HG03025 (cell line): ENCODE measurements around the gene HMG20B.
"Not testable (repeated sequence)": the region's sequence is repeated elsewhere in the genome, so short reads cannot be mapped to it uniquely, and the experiment has no call there.

Source experiments
- ATAC-seq: cut with Tn5 transposase; IDR thresholded peaks from one replicate; pipeline ENCODE4 v1.9.1; 2021; ENCODE audit warnings: mild to moderate bottlenecking, moderate library complexity; ENCODE audit not compliant: unreplicated experiment, low FRiP score

HMG20B gene

DNA sequence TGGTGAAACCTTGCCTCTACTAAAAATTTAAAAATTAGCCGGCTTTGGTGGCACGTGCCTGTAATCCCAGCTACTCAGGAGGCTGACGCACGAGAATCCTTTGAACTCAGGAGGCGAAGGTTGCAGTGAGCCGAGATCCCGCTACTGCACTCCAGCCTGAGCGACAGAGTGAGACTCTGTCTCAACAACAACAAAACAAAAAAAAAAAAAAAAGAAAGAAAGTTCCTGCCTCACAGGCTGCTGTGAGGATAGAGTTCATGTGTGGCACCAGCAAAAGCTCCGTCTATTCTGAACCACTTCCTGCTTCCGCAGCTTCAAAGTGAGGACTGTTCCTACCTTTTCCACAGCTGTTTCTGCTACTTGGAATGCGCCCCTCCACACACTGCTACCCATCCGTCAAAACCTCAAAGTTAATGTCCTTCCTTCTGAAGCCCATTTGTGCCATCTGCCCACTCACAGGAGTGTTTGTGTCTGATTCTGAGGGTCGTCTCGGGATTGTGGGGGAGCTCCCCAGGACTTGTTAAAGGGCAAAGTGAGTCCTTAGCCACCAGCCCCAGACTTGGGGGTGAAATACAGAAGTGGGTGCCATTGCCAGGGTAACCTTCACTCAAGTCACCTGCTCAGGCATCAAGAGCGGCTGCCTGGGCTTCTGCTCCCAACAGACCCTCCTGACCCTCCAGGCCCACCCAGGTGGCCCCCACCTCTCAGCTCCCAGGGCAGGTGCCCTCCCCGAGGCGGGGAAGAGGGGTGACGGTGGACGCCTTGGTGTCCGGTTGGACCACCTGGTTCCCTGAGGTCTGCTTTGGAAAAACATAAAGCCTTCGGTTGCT lies 18.3 kb upstream of the HMG20B start:
- no peak for ATAC-seq

DNA sequence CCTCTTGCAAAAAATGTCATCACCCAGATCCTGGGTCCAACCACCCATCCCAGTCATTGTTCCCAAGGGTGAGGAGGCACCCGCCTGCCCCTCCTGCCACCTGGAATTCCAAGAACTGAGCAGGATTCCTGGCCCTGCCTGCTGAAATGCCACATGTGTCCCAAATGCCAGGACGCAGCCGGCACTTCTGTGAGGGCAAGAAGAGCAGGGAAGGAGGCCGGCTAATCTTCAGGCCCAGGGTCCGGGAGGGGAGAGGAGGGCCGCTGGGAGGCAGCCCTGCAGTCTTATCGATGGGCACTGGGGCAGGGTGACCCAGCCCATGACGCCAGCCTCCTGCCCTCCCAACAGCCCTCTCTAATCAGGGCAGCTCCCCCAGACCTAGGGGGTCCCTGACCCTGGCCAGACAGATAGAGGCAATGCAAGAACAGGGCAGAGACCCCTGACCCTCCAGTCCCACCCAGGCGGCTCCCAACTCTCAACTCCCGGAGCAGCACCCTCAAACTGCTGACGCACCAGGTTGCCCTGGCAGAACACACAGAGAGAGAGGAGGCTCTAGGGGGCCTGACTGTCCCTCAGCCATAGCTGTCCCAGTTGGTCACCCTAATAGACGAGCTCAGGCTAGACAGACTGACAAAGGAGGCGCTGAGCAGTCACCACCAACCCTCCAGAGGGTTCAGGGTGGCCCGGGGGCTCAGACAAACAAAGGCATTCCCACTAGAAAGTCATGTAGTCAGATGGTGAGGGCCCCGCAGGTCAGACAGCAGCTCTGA lies 16.9 kb upstream of the HMG20B start:
- no peak for ATAC-seq

DNA sequence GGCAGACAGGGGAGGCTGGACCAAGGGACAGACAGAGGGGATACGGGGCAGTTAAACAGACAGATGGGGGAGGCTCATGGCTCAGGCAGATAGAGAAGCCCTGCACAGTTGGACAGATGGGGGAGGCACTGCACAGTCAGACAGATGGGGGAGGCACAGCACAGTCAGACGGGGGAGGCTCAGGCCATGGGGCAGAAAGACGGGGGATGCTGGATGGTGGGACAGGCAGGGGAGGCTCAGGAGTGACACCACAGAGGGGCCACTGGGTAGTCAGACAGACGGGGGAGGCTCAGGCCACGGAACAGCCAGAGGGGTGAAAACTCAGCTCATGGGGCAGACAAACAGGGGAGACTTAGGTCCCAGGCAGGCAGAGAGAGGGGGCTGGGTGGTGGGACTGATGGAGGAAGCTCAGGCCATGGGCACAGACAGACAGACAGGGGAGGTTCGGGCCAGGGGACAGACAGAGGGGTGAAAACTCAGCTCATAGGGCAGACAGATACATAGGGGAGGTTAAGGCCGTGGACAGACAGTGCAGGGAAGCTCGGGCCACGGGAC lies 16.2 kb upstream of the HMG20B start:
- no peak for ATAC-seq

DNA sequence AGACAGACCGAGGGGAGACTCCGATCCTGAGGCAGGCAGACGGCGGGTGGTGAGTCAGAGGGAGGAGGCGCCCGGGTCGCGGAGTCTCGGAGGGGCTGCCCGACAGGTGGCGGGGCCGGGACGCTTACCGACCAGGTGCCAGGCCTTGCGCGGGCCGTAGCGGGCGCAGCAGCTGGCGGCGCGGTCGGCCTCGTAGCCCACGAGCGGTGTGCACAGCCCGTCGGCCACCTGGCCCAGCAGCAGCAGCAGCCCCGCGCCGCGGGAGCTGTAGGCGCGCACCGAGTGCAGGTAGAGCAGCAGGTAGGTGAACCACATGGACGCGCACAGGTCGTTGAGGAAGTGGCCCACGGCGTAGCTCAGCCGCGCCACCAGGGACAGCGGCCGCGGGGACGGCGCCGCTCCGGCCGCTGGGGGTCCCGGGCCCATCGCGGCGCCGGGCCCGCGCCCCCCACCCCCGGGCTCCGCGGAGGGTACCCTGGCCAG lies 15.7 kb upstream of the HMG20B start:
- ATAC-seq = no peak

DNA sequence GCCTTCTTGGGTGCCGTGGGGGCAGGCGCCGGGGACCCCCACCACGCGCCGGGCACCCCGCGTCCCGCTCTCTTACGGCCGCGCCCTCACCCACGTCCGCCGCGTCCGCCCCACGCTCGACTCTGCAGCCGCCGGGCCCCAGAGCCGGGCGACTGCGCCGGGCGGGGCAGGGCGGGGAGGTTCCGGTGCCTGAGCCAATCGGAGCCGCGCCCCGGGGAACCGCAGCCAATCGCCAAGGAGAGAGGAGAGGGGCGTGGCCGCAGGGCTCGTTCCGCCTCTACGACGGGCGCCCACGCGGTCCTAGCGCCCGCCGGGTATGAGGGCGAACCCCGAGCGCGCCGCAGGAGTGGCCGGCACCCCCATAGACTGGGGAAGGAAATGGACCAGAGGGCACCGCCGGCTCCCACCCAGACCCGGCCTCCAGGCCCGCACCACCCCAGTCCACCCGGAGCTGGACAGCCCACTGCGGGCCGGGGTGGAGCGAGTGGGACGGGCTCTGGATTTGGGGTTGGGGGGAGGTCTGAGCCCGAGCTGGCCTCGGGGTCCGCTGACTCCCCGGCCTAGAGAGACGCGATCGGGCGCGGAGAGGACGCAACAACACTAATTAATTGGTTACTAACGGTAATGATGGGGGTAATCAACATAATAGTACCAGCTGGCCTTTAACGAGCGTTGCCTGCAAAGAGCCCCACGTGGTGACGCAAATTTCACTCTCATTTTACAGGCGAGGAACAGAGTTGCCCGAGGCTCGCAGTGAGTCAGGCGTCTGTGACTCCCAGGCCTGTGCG lies 15.1 kb upstream of the HMG20B start, which contains the start of gene MFSD12:
Gene MFSD12, minus strand, starts transcription at position 126 of the 788 bp plus-strand sequence. CDS start 183 bp downstream, outside the sequence.
- ATAC-seq = peak; percentile 86

DNA sequence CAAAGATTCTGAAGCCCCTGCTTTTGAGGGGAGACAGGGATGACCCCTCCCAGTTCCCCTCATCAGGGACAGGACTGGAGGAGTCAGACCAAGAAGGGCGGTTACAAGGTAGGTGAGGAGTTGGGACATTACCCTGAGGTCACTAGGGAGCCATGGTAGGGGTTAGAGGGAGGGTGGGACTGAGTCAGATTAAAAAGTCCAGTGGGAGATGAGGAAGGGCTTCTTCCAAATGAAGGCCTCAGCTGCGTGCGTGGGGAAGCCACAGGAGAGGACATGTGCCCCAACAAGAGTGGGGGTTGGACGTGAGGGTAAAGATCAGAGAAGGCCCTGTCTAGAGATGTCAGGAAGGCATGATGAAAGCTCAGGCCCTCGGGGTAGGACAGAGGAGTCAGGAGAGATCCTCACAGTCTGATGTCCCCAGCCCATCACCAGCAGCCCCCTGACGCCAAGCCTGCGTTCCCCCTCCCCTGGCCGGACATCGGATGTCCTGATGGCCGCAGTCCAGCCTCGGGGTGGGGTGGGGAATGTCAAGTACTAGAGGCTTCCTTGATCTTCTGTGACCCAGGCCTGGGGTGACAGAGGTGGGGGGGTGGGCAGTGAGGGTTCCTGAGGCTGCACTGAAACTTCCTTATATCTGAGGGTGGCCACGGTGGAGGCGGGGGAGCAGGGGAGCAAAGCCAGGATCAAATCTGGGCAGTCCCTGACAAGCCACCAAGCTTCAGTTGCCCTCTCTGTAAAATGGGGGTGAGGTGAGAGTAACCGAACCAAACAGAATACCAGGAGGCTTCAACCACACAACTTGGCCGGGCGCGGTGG lies 8.8 kb upstream of the HMG20B start:
- no peak for ATAC-seq

DNA sequence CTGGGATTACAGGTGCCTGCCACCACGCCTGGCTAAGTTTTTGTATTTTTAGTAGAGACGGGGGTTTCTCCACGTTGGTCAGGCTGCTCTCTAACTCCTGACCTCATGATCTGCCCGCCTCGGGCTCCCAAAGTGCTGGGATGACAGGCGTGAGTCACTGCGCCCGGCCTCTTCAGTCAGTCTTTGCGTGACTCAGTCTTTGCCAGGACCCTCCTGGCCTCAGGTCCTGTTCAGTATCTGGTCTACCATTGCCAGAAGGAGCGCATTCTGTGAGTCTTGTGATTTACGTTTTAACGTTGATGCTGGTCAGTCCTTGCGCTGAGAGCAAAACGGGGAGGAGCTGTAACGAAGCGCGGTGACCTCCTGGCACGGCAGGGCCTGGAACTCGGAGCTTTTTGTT lies 7.6 kb upstream of the HMG20B start:
- no peak for ATAC-seq

DNA sequence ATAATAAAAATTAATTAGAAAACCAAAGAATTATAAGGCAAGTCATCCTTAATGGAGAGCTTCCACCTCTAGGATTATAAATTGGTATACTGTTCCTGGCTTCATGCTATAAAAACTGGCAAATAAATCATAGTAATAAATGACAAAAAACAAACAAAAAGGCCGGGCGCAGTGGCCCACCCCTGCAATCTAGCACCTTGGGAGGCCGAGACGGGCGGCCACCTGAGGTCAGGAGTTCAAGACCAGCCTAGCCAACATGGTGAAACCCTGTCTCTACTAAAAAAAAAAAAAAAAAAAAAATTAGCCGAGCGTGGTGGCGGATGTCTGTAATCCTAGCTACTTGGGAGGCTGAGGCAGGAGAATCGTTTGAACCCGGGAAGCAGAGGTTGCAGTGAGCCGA lies 2.7 kb upstream of the HMG20B start:
- not testable (repeated sequence) for ATAC-seq

DNA sequence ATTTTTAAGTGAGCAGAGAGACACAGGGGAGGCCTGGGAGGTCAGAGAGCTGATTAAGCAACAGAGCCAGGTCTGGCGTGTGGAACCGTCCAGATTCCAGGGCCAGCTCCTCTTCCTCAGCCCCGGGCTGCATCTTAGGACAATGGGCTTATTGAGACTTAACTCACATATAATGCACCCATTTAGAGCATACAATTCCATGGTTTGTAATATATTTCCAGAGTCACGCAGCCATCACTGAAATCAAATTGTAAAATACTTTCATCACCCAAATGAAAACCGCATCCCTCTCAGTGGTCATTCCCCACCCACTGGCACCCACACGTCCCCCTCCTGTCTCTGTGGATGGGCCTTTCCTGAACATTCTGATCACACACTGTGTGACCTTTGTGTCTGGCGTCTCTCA lies 2.1 kb upstream of the HMG20B start:
- ATAC-seq = no peak

DNA sequence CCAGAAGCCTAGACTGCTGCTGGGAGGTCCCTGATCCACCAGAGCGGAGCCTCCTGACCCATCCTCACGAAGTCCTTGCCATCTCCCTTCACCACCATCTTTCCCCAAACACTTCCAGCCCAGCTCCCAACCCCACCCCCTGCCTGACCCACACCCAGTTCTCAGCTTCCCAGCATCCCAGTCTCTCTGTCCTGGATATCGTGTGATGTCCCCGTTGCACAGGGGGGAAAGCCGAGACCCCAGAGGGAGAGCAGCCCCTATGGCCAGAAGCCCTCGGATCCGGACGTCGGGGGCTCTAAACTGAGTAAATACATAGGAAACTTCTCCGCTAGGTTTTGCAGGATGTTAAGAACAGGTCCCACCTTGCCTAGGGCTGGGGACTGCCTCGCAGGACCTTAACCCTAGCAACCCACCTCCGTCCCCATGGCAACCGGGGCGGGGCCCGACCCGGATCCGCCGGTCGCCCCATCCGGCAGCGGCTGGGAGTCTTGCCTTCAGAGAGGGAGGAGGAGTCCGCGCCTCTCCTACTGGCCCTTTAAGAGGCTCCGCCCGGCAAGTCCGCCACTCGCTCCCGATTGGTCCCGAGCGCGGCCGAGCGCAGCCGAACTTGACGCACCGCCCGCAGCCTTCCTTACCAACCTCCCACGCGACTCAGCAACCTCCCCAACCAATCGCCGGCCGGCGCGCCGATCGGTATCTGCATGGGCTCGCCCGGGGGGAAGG lies 451 bp upstream of the HMG20B start:
- peak; percentile 77 for ATAC-seq

DNA sequence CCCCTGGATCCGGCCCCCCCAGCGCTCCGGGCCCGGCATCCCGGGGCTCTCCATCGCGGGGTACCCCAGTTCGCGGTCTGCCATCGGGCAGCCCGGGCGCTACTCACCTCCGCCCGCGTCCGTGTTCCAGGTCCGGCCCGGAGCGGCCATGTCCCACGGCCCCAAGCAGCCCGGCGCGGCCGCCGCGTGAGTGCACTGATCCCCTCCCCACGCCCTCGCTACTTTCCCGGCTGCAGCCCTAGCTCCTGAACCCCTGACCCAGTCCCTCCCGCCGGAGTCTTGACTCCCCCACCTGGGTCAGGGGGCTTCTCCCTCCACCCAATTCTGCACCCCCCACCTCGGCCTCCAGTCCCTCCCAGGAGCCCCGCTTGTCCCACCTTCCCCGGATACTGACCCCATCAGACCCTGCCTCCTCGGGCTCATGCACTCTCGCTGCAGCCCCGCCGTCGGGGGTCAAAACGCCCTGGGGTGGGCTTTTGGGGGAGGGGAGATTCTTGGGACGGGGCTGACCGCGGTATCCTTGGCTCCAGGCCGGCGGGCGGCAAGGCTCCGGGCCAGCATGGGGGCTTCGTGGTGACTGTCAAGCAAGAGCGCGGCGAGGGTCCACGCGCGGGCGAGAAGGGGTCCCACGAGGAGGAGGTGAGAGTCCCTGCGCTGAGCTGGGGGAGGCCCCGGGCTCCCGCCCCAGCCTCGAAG lies 566 bp downstream of the HMG20B start:
- peak; percentile 7 for ATAC-seq

DNA sequence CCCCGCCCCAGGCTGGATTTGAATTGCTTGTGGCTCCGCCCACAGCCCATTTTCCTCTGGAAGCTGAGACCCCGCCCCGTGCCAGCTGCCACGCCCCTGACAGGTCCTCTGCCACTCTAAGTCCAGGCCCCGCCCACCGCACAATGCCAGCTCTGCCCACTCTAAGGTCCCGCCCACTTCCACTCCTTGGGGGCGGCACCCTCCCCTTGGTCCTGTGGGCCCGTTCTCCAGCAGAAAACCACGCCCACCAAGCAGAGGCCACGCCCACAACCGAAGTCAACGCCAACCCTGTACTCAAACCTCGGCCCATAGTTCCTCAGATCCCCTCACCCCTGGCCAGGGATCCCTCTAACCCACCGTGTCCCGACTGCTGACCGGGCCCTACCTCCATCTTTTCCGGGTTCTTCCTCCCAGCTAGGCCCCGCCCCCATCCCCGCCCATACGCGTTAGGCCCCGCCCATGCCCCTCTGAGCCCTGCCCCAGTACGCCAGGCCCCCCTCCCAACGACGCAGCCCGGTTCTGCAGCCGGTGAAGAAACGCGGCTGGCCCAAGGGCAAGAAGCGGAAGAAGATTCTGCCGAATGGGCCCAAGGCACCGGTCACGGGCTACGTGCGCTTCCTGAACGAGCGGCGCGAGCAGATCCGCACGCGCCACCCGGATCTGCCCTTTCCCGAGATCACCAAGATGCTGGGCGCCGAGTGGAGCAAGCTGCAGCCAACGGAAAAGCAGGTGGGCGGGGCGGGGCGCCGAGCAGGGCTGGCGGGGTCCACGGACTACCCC lies 1.3 kb downstream of the HMG20B start:
- no peak for ATAC-seq

DNA sequence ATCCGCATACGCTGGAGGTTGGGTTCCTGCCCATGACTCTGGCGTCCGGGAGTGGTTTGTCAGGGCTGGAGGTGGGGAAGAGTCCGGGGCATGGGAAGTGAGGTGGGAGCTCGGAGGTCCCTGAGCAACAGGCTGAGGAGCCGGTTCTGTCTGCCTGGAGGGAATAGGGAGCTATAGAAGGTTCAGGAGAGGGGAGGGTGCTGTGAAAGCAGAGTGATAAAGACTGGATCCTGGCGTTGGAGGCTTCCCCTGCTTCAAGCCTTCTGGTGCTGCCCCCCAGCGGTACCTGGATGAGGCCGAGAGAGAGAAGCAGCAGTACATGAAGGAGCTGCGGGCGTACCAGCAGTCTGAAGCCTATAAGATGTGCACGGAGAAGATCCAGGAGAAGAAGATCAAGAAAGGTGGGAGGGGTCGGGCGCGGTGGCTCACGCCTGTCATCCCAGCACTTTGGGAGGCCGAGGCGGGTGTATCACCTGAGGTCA lies 2.6 kb downstream of the HMG20B start:
- ATAC-seq = no peak

DNA sequence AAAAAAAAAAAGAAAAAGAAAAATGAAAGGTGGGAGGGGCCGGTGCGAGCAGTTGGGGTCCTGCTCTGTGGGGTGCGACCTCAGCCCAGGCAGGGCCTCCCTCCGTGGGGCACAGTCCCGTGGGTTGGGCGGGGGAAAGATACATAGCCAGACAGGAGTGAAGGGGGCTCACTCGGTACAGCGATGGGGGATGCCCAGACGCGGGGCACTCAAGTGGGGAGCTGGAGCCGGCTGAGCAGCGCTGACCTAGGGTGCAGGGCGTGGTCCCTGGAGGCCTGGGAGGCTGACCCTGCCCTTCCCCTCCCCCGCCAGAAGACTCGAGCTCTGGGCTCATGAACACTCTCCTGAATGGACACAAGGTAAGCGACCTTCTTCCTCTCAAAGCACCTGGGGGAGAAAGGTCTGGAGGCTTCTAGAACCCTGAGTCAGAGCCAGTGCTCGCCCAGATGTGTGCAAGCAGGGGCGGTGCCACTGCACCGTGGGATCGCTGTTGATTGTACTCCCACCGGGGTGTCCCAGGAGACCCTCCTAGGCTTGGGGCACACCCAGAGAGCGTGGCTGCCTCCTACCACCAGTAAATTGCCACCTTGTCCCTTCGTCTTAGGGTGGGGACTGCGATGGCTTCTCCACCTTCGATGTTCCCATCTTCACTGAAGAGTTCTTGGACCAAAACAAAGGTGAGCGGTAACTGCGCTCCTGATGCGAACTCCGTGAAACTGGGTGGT lies 3.4 kb downstream of the HMG20B start:
- no peak for ATAC-seq

DNA sequence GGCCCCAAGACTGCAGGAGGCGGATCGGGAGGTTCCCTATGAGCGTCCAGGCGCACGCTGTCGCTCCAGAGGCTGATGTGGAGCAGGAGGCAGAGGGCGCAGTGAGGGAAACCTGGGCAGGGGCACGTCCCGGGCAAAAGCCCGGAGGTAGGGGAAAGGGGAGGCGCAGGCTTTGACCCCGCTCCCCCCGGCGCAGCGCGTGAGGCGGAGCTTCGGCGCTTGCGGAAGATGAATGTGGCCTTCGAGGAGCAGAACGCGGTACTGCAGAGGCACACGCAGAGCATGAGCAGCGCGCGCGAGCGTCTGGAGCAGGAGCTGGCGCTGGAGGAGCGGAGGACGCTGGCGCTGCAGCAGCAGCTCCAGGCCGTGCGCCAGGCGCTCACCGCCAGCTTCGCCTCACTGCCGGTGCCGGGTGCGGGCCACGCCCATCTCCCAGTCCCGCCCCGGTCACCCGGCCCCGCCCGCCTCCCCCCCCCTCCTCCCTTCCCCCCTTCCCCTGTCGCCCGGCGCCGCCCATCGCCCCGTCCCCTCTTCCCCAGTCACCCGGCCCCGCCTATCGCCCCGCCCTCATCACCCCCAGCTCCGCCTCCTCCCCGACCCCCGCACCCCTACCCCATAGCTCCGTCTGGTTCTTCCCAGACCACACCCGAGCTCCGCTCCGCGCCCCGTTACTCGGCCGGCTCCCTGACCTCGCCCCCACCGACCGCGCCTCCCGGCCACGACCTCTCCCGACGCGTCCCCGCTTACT lies 4.1 kb downstream of the HMG20B start:
- no peak for ATAC-seq

DNA sequence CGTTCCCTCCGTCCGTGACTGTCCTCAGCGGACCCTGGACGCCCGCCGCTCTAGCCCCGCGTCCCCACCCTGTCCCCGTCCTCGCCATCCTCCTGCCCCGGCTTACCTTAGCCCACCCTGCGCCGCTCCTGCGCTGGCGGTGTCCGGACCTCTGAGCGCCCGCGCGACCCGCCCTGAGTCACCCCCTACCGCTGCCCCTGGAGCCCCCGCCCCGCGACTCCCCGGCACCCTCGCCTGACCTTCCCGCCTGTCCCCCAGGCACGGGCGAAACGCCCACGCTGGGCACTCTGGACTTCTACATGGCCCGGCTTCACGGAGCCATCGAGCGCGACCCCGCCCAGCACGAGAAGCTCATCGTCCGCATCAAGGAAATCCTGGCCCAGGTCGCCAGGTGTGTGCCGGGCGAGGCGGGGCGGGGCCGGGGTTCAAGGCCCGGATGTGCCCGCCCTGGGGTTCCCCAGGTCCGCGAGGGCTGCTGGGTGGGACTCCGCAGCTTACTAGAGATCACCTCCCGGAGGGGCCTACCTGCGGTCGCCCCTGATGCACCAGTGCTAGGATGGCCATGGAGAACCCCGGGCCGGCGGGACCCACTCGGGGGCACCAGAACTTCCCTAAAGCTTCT lies 5.1 kb downstream of the HMG20B start:
- ATAC-seq = no peak
